Activated CD4-positive, CD25-positive, alpha-beta regulatory T cell (primary cell): ENCODE results near the gene PHPT1.

Experiments used
- DNase-seq, 4 experiments: peaks; one replicate each; lab custom pipeline; 2025; lab: John Stamatoyannopoulos, UW

PHPT1 gene

GRCh38 chr9:136886610-136887597 is 37.7 kb downstream of the PHPT1 start:
- DNase-seq: peak in 3 of 4 experiments; percentile 64 to 82 (median 65)

- no peak for DNase-seq
Measured at GRCh38 chr9:136888454-136888853, 39.2 kb downstream of the PHPT1 start.

- DNase-seq: no peak
Measured at GRCh38 chr9:136889858-136890257, 40.6 kb downstream of the PHPT1 start.

GRCh38 chr9:136890661-136891060 is 41.5 kb downstream of the PHPT1 start:
- DNase-seq: no peak

- no peak for DNase-seq
Measured at GRCh38 chr9:136896027-136896426, 46.8 kb downstream of the PHPT1 start.

- DNase-seq: no peak
Measured at GRCh38 chr9:136898483-136899100, 49.4 kb downstream of the PHPT1 start.

- no peak for DNase-seq
Measured at GRCh38 chr9:136899196-136899595, 50.0 kb downstream of the PHPT1 start.

GRCh38 chr9:136900556-136900955 is 51.3 kb downstream of the PHPT1 start:
- no peak for DNase-seq
